Stimulated activated CD8-positive, alpha-beta memory T cell treated with anti-CD3 and anti-CD28 coated beads, Interleukin-4, amount 100 ng/mL, for 24 hours (primary cell): ENCODE measurements around the gene LCP1.

Source experiments
- DNase-seq: peaks from one replicate; pipeline ENCODE4 v3.0.0-alpha.2; 2020; ENCODE audit warnings: low read depth

The LCP1 gene

GRCh38 chr13:46127358-46128023 is 54.5 kb downstream of the LCP1 start:
- no peak for DNase-seq

- DNase-seq, result peak; percentile 45
Observed at GRCh38 chr13:46126552-46127357, 55.2 kb downstream of the LCP1 start.

- DNase-seq, result no peak
Observed at GRCh38 chr13:46126056-46126455, 55.9 kb downstream of the LCP1 start.

GRCh38 chr13:46124967-46125933 is 56.7 kb downstream of the LCP1 start:
- DNase-seq, result no peak

GRCh38 chr13:46124531-46124966 is 57.4 kb downstream of the LCP1 start:
- DNase-seq, result no peak

GRCh38 chr13:46122304-46122703 is 59.7 kb downstream of the LCP1 start:
- no peak for DNase-seq

- no peak for DNase-seq
Observed at GRCh38 chr13:46121597-46122163, 60.3 kb downstream of the LCP1 start.

GRCh38 chr13:46121033-46121432 is 60.9 kb downstream of the LCP1 start:
- no peak for DNase-seq

- no peak for DNase-seq
Observed at GRCh38 chr13:46119883-46120614, 61.9 kb downstream of the LCP1 start.

- no peak for DNase-seq
Observed at GRCh38 chr13:46116653-46117502, 65.1 kb downstream of the LCP1 start.

- no peak for DNase-seq
Observed at GRCh38 chr13:46114613-46115012, 67.4 kb downstream of the LCP1 start.

GRCh38 chr13:46113596-46113995 is 68.4 kb downstream of the LCP1 start:
- no peak for DNase-seq

- DNase-seq, result no peak
Observed at GRCh38 chr13:46111151-46111550, 70.8 kb downstream of the LCP1 start.

GRCh38 chr13:46109451-46109850 is 72.5 kb downstream of the LCP1 start:
- no peak for DNase-seq

- no peak for DNase-seq
Observed at GRCh38 chr13:46106839-46107371, 75.1 kb downstream of the LCP1 start.

GRCh38 chr13:46104868-46105267 is 77.1 kb downstream of the LCP1 start, which contains the start of gene CPB2:
Gene CPB2 (minus strand): TSS chr13:46105033. CDS start chr13:46105009, 24 bp downstream.
- no peak for DNase-seq

- DNase-seq, result no peak
Observed at GRCh38 chr13:46103037-46103436, 78.9 kb downstream of the LCP1 start.

GRCh38 chr13:46102255-46102605 is 79.7 kb downstream of the LCP1 start:
- DNase-seq, result no peak

- no peak for DNase-seq
Observed at GRCh38 chr13:46101484-46102254, 80.3 kb downstream of the LCP1 start.
